ENCODE results near the gene GNG13.

DNA sequence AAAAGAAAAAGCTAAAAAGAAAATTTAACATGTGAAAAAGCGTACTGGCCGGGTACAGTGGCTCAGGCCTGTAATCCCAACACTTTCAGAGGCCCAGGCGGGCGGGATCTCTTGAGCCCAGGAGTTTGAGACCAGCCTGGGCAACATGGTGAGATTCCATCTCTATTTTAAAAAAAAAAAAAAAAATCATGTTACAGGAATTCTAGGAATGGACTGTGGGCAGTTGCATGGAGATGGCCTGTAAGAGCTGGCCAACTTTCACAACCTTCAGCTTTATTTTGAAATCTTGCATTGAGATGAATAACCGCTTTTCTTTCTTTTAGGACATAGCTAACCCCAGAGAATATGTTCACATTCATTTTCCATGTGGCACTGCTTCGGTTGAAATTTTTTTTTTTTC, 51.5 kb downstream of the GNG13 start:
- TF ChIP-seq, protein P1, sequence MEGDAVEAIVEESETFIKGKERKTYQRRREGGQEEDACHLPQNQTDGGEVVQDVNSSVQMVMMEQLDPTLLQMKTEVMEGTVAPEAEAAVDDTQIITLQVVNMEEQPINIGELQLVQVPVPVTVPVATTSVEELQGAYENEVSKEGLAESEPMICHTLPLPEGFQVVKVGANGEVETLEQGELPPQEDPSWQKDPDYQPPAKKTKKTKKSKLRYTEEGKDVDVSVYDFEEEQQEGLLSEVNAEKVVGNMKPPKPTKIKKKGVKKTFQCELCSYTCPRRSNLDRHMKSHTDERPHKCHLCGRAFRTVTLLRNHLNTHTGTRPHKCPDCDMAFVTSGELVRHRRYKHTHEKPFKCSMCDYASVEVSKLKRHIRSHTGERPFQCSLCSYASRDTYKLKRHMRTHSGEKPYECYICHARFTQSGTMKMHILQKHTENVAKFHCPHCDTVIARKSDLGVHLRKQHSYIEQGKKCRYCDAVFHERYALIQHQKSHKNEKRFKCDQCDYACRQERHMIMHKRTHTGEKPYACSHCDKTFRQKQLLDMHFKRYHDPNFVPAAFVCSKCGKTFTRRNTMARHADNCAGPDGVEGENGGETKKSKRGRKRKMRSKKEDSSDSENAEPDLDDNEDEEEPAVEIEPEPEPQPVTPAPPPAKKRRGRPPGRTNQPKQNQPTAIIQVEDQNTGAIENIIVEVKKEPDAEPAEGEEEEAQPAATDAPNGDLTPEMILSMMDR (conservative IDR thresholded peaks at IDR 0.05; ENCODE audit: low read depth, low read length): no peak
- TF ChIP-seq EZH2 (IDR thresholded peaks at IDR 0.05; ENCODE audit: borderline replicate concordance, low read depth, low read length, poor library complexity, severe bottlenecking): no peak
